PC-3 (cell line): ENCODE measurements around the gene BMP7. TPM values are rescaled to one million over a fixed set of nuclear protein-coding genes. Genes with fewer than 3 reads are reported as not detected.

Experiments
- ATAC-seq: fragments of 200-7000 bp; cut with Tn5 transposase; 2 replicates; pipeline ENCODE4 v1.9.1; 2020; ENCODE audit warnings: mild to moderate bottlenecking, moderate library complexity
- BruUV-seq: library from RNA; stranded (reverse); fragments of 400-500 nt; replicated peaks from 2 replicates; lab custom pipeline; 2021; lab: Mats Ljungman, UMichigan
- CTCF ChIA-PET: fragments of 300-600 bp; sonication (Branson Sonifier 250); formaldehyde crosslinking; loops from one replicate; lab custom pipeline; 2022; ENCODE audit warnings: antibody characterized with exemption; lab: Charles Lee
- POLR2A ChIA-PET: fragments of 300-600 bp; sonication (Branson Sonifier 250); formaldehyde crosslinking; loops from one replicate; lab custom pipeline; 2022; ENCODE audit warnings: antibody characterized with exemption; ENCODE audit not compliant: unreplicated experiment; lab: Charles Lee
- DNase-seq: peaks from one replicate; pipeline ENCODE4 v3.0.0-alpha.2; 2015
- H2AFZ ChIP-seq: fragments of 300-600 bp; sonication (generic); 2 replicates; pipeline ENCODE4 v1.6.0; 2016; ENCODE audit warnings: antibody characterized with exemption, low read length
- H3F3A ChIP-seq: fragments of 300-600 bp; sonication (generic); one replicate; pipeline ENCODE4 v1.6.0; 2017; ENCODE audit warnings: antibody characterized with exemption, low read length, control low read depth, mild to moderate bottlenecking; ENCODE audit not compliant: unreplicated experiment
- H3K27ac ChIP-seq: fragments of 300-600 bp; sonication (generic); 2 replicates; pipeline ENCODE4 v1.5.1; 2016; ENCODE audit warnings: mild to moderate bottlenecking, low read length
- H3K27me3 ChIP-seq: fragments of 300-600 bp; sonication (generic); 2 replicates; pipeline ENCODE4 v1.6.1; 2016; ENCODE audit warnings: low read length, mixed read lengths
- H3K36me3 ChIP-seq: fragments of 300-600 bp; sonication (generic); 2 replicates; pipeline ENCODE4 v1.6.1; 2016; ENCODE audit warnings: low read depth, mixed run types, low read length, mixed read lengths
- H3K4me1 ChIP-seq: fragments of 300-600 bp; sonication (generic); 2 replicates; pipeline ENCODE4 v1.5.1; 2016; ENCODE audit warnings: low read length; ENCODE audit not compliant: insufficient read depth
- H3K4me2 ChIP-seq: fragments of 300-600 bp; sonication (generic); 2 replicates; pipeline ENCODE4 v1.6.0; 2016; ENCODE audit warnings: low read length
- H3K4me3 ChIP-seq: fragments of 300-600 bp; sonication (generic); 2 replicates; pipeline ENCODE4 v1.5.1; 2016; ENCODE audit warnings: mild to moderate bottlenecking, low read length, mixed read lengths
- H3K79me2 ChIP-seq: fragments of 300-600 bp; sonication (generic); 2 replicates; pipeline ENCODE4 v1.6.1; 2017; ENCODE audit warnings: low read length, mixed read lengths
- H3K9ac ChIP-seq: fragments of 300-600 bp; sonication (generic); 2 replicates; pipeline ENCODE4 v1.6.0; 2016; ENCODE audit warnings: mild to moderate bottlenecking, low read length
- H3K9me2 ChIP-seq: fragments of 300-600 bp; sonication (generic); replicated peaks from 2 replicates; pipeline ENCODE4 v1.6.1; 2016; ENCODE audit warnings: mixed run types, low read length, mixed read lengths
- H3K9me3 ChIP-seq: fragments of 300-600 bp; sonication (generic); 2 replicates; pipeline ENCODE4 v1.6.1; 2016; ENCODE audit warnings: low read length, mixed read lengths
- H4K20me1 ChIP-seq: fragments of 300-600 bp; sonication (generic); 2 replicates; pipeline ENCODE4 v1.6.1; 2016; ENCODE audit warnings: low read length, mixed read lengths
- EZH2 ChIP-seq: fragments of 300-600 bp; sonication (generic); IDR thresholded peaks from one replicate; pipeline ENCODE4 v1.6.1; 2017; ENCODE audit warnings: antibody characterized with exemption, mild to moderate bottlenecking, low read length; ENCODE audit not compliant: unreplicated experiment
- EZH2phosphoT487 ChIP-seq: fragments of 300-600 bp; sonication (generic); IDR thresholded peaks from 2 replicates; pipeline ENCODE4 v1.6.1; 2018; ENCODE audit warnings: mild to moderate bottlenecking, antibody characterized with exemption, low read length, borderline replicate concordance
- intact Hi-C: fragments of 100-400 bp; cut with micrococcal nuclease; formaldehyde crosslinking; loops from 2 replicates; pipeline ENCODE4 v1.9.0; 2023
- total RNA-seq: library from RNA; depleted of rRNA; stranded (reverse); fragments of >200 nt; gene quantifications from 2 replicates; pipeline ENCODE4 v1.2.3, GENCODE V29; 2014
- TF ChIP-seq, protein P1 (sequence below): fragments of 300-600 bp; sonication (generic); conservative IDR thresholded peaks from 2 replicates; pipeline ENCODE4 v1.5.1; 2017; ENCODE audit warnings: antibody characterized with exemption, low read depth, mild to moderate bottlenecking, low read length

The BMP7 gene
- total RNA-seq, 1 experiment from 2014 or later = not detected

DNA sequence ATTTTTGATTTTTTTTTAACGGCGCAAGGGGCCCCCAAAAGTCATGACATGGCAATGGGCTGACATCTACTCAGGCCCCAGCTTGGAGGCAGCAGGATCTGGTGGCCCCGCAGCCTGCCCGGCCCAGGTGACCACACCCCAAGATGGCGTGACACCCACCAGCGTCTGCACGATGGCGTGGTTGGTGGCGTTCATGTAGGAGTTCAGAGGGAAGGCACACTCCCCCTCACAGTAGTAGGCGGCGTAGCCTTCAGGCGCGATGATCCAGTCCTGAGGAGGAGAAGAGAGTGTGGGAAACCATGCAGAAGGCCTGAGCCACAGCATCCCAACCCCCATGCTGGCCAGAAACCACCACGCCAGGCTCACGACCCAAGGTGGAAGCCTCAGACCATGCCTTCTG, 93.4 kb downstream of the BMP7 start:
- H3K36me3 ChIP-seq = no peaks in the 10 kb centered on the region
- no peaks in the 10 kb centered on the region for H4K20me1 ChIP-seq
- no peaks in the 10 kb centered on the region for H3K79me2 ChIP-seq
- H3F3A ChIP-seq = no peaks in the 10 kb centered on the region
- H3K9me3 ChIP-seq = no peaks in the 10 kb centered on the region
- no TSS peak for BruUV-seq
- no peak overlapping the region for H3K27ac ChIP-seq
- no peak overlapping the region for H3K9ac ChIP-seq
- H2AFZ ChIP-seq = no peak overlapping the region
- POLR2A ChIA-PET = no interaction called here
- H3K4me2 ChIP-seq = no peak overlapping the region
- H3K4me1 ChIP-seq = peaks cover 8% of the 10 kb centered on the region
- DNase-seq (no peak), ATAC-seq (no peak)
- TF ChIP-seq, protein P1, sequence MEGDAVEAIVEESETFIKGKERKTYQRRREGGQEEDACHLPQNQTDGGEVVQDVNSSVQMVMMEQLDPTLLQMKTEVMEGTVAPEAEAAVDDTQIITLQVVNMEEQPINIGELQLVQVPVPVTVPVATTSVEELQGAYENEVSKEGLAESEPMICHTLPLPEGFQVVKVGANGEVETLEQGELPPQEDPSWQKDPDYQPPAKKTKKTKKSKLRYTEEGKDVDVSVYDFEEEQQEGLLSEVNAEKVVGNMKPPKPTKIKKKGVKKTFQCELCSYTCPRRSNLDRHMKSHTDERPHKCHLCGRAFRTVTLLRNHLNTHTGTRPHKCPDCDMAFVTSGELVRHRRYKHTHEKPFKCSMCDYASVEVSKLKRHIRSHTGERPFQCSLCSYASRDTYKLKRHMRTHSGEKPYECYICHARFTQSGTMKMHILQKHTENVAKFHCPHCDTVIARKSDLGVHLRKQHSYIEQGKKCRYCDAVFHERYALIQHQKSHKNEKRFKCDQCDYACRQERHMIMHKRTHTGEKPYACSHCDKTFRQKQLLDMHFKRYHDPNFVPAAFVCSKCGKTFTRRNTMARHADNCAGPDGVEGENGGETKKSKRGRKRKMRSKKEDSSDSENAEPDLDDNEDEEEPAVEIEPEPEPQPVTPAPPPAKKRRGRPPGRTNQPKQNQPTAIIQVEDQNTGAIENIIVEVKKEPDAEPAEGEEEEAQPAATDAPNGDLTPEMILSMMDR = no peak
- TF ChIP-seq EZH2 = no peak
- no peak for TF ChIP-seq EZH2phosphoT487
- CTCF ChIA-PET = interaction anchor here (0.6 kb wide), 1 partner anchor 265 kb away, joined by 6 read pairs; no protein-coding TSS in a partner anchor
- H3K4me3 ChIP-seq = no peak overlapping the region
- intact Hi-C loops = no loop called here
- peaks cover 27% of the 10 kb centered on the region for H3K27me3 ChIP-seq
- H3K9me2 ChIP-seq = no peaks in the 10 kb centered on the region

DNA sequence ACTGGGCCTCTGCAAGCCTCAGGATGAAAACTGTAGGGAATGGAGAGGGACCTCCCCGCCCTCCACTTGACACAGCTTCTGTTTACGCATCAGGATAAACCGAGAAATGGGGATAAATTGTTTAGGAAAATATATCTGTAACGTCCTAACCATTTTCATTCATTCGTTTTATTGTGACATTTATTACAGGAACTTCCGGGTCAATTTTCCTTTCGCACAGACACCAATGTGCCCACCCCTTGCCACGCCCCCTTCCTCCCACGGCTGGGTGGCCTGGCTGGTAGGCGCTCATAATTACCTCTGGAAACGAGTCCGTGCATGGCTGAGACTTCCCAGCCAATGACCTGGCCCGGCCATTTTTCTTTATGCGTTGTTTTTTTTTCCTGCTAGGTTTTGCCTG, 96.1 kb downstream of the BMP7 start:
- ChIA-PET CTCF (no interaction called here), POLR2A (no interaction called here)
- ATAC-seq = no peak
- no peak overlapping the region; the same call in 1 of the 2 replicates for H2AFZ ChIP-seq
- TF ChIP-seq EZH2phosphoT487 = no peak
- TF ChIP-seq EZH2 = no peak
- TF ChIP-seq, protein P1 = no peak
- no peaks in the 10 kb centered on the region for H3K36me3 ChIP-seq
- no peak for DNase-seq
- H3K9me3 ChIP-seq = no peaks in the 10 kb centered on the region
- no peaks in the 10 kb centered on the region for H3K79me2 ChIP-seq
- no peak overlapping the region for H3K4me3 ChIP-seq
- no peaks in the 10 kb centered on the region for H4K20me1 ChIP-seq
- H3F3A ChIP-seq = no peaks in the 10 kb centered on the region
- no TSS peak for BruUV-seq
- H3K4me1 ChIP-seq = peaks cover 13% of the 10 kb centered on the region
- intact Hi-C loops = no loop called here
- H3K27ac ChIP-seq = no peak overlapping the region
- no peak overlapping the region for H3K4me2 ChIP-seq
- no peaks in the 10 kb centered on the region for H3K9me2 ChIP-seq
- 0 out of 2 replicates have a peak, but pooled peaks cover 6% of the 10 kb centered on the region for H3K27me3 ChIP-seq
- no peak overlapping the region for H3K9ac ChIP-seq

DNA sequence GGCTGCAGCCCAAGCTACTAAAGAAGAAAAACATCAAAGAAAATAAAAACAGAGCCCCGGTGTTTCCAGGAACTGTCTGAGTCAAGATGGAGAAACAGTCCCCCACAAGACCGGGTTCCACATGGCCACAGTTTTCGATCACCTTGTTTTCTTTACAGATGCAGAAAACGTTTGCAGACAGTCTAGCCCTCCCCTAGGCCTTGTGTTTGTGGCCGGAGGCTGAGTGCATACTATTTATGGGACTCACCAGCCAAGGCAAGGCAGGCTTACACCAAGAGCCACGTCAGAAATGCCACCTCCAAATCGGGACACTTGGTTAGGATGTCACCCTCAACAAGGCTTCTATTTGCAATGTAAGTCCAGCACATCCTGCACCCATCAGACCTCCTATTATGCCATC, 97.3 kb downstream of the BMP7 start:
- CTCF ChIA-PET = no interaction called here
- H3K27ac ChIP-seq = no peak overlapping the region
- intact Hi-C loops = no loop called here

More for the DNA sequence above, 97.3 kb downstream of the BMP7 start:
- no peak for TF ChIP-seq EZH2phosphoT487
- TF ChIP-seq, protein P1 = no peak
- no peak for TF ChIP-seq EZH2
- DNase-seq (no peak), ATAC-seq (no peak)
- H3K4me1 ChIP-seq = peaks cover 13% of the 10 kb centered on the region
- H3K9me3 ChIP-seq = no peaks in the 10 kb centered on the region
- no TSS peak for BruUV-seq
- no peak overlapping the region for H2AFZ ChIP-seq
- no peaks in the 10 kb centered on the region for H3K36me3 ChIP-seq
- no peaks in the 10 kb centered on the region for H3K79me2 ChIP-seq
- no peaks in the 10 kb centered on the region for H4K20me1 ChIP-seq
- H3K9ac ChIP-seq = no peak overlapping the region
- no peak overlapping the region for H3K4me2 ChIP-seq
- POLR2A ChIA-PET = no interaction called here
- no peaks in the 10 kb centered on the region for H3K9me2 ChIP-seq
- no peak overlapping the region for H3K4me3 ChIP-seq
- H3K27me3 ChIP-seq = 0 out of 2 replicates have a peak, but pooled peaks cover 7% of the 10 kb centered on the region
- H3F3A ChIP-seq = no peaks in the 10 kb centered on the region
